NCI-H69 (cell line): ENCODE data around the gene DPEP1.
"Not testable (repeated sequence)": the region's sequence is repeated elsewhere in the genome, so short reads cannot be mapped to it uniquely, and the experiment has no call there.

ENCODE experiments used
- DNase-seq: peaks from one replicate; lab custom pipeline; 2025; lab: John Stamatoyannopoulos, UW

DPEP1 gene

GRCh38 chr16:89619840-89620239, 6.4 kb downstream of the DPEP1 start:
- no peak for DNase-seq

GRCh38 chr16:89620406-89620841, 7.0 kb downstream of the DPEP1 start:
- no peak for DNase-seq

- no peak for DNase-seq
Observed at GRCh38 chr16:89621136-89621697, 7.8 kb downstream of the DPEP1 start.

- no peak for DNase-seq
Observed at GRCh38 chr16:89621698-89622409, 8.4 kb downstream of the DPEP1 start.

GRCh38 chr16:89623511-89624261, 10.2 kb downstream of the DPEP1 start:
- DNase-seq: peak; percentile 35

GRCh38 chr16:89624777-89625761, 11.6 kb downstream of the DPEP1 start:
- no peak for DNase-seq

- DNase-seq: no peak
Observed at GRCh38 chr16:89629827-89630610, 16.6 kb downstream of the DPEP1 start.

- DNase-seq: peak; percentile 47
Observed at GRCh38 chr16:89633064-89633631, 19.7 kb downstream of the DPEP1 start.

- DNase-seq: not testable (repeated sequence)
Observed at GRCh38 chr16:89634463-89635385, 21.3 kb downstream of the DPEP1 start.

- no peak for DNase-seq
Observed at GRCh38 chr16:89636663-89637062, 23.2 kb downstream of the DPEP1 start.

- no peak for DNase-seq
Observed at GRCh38 chr16:89637379-89637778, 23.9 kb downstream of the DPEP1 start.

GRCh38 chr16:89638455-89638854, 25.0 kb downstream of the DPEP1 start:
- no peak for DNase-seq

- DNase-seq: no peak
Observed at GRCh38 chr16:89639385-89639784, 25.9 kb downstream of the DPEP1 start.

GRCh38 chr16:89641458-89642119, 28.1 kb downstream of the DPEP1 start:
- no peak for DNase-seq

- DNase-seq: no peak
Observed at GRCh38 chr16:89642574-89642973, 29.1 kb downstream of the DPEP1 start.

- no peak for DNase-seq
Observed at GRCh38 chr16:89643769-89644300, 30.4 kb downstream of the DPEP1 start.

GRCh38 chr16:89645122-89645521, 31.7 kb downstream of the DPEP1 start:
- no peak for DNase-seq

- no peak for DNase-seq
Observed at GRCh38 chr16:89646270-89646669, 32.8 kb downstream of the DPEP1 start.

- DNase-seq: no peak
Observed at GRCh38 chr16:89646906-89647305, 33.5 kb downstream of the DPEP1 start.
